Measurements from ENCODE around the gene CD59. TPM values are rescaled to one million over a fixed set of nuclear protein-coding genes. Genes with fewer than 3 reads are reported as not detected.
A peak's percentile ranks its signal among the peaks of the same experiment; 100 is the strongest.

Gene CD59
- 298 and 316 TPM in 2 replicates for total RNA-seq
- polyA plus RNA-seq = 337 and 346 TPM in 2 replicates

- Histone ChIP-seq H3K79me2 (peaks cover 47% of the 10 kb centered on the region), H4K20me1 (ENCODE audit: insufficient read depth, poor library complexity, severe bottlenecking) (peaks cover 21% of the 10 kb centered on the region), H3K27ac (peak within 1 kb of the TSS; percentile 95), H3K9me2 (replicated peaks; ENCODE audit: insufficient read depth) (no peaks in the 10 kb centered on the region), H3K4me1 (ENCODE audit: insufficient read depth) (peaks cover 39% of the 10 kb centered on the region), H2AFZ (peak within 1 kb of the TSS; percentile 60), H3K9me3 (ENCODE audit: low read depth) (no peaks in the 10 kb centered on the region), H3K4me2 (peak within 1 kb of the TSS; percentile 87), H3K27me3 (no peaks in the 10 kb centered on the region), H3K4me3 (peak within 1 kb of the TSS; percentile 73), H3K36me3 (replicated peaks; ENCODE audit: insufficient read depth, low read depth) (no peaks in the 10 kb centered on the region)
- peak; percentile 97 for DNase-seq (ENCODE audit: low spot score)
- 3% methylated on average over 19 of the region's 48 CpGs for WGBS (ENCODE audit: low lambda C conversion rate, missing lambda C conversion rate)
- no peak for TF ChIP-seq CTCF (IDR thresholded peaks at IDR 0.05; ENCODE audit: poor library complexity)
- TF ChIP-seq EZH2phosphoT487 (IDR thresholded peaks at IDR 0.05; ENCODE audit: low read depth, severe bottlenecking, unreplicated experiment) = no peak
- TF ChIP-seq EZH2 (IDR thresholded peaks at IDR 0.05; ENCODE audit: borderline replicate concordance) = no peak
Measured at GRCh38 chr11:33736148-33736812, at the start of gene CD59. CD59 (minus strand) TSS chr11:33736423; CDS start chr11:33722445, 13,978 bp downstream.

- Histone ChIP-seq H2AFZ (no peak overlapping the region), H3K4me3 (no peak overlapping the region), H3K9me3 (ENCODE audit: low read depth) (no peaks in the 10 kb centered on the region), H3K27me3 (peaks cover 9% of the 10 kb centered on the region), H3K36me3 (replicated peaks; ENCODE audit: insufficient read depth, low read depth) (no peaks in the 10 kb centered on the region), H3K4me2 (no peak overlapping the region), H3K4me1 (ENCODE audit: insufficient read depth) (no peaks in the 10 kb centered on the region), H3K79me2 (no peaks in the 10 kb centered on the region), H3K9me2 (replicated peaks; ENCODE audit: insufficient read depth) (no peaks in the 10 kb centered on the region), H3K27ac (no peak overlapping the region), H4K20me1 (ENCODE audit: insufficient read depth, poor library complexity, severe bottlenecking) (no peaks in the 10 kb centered on the region)
- DNase-seq (ENCODE audit: low spot score) = no peak
- 88% methylated on average over 3 of the region's 3 CpGs for WGBS (ENCODE audit: low lambda C conversion rate, missing lambda C conversion rate)
- TF ChIP-seq EZH2phosphoT487 (IDR thresholded peaks at IDR 0.05; ENCODE audit: low read depth, severe bottlenecking, unreplicated experiment) (no peak), EZH2 (IDR thresholded peaks at IDR 0.05; ENCODE audit: borderline replicate concordance) (no peak), CTCF (IDR thresholded peaks at IDR 0.05; ENCODE audit: poor library complexity) (no peak)
Measured at GRCh38 chr11:33785609-33786008, 49.4 kb upstream of the CD59 start.

GRCh38 chr11:33779849-33780528, 43.8 kb upstream of the CD59 start:
- Histone ChIP-seq H3K9me2 (replicated peaks; ENCODE audit: insufficient read depth) (no peaks in the 10 kb centered on the region), H3K79me2 (no peaks in the 10 kb centered on the region), H3K4me2 (no peak overlapping the region), H2AFZ (no peak overlapping the region), H3K9me3 (ENCODE audit: low read depth) (no peaks in the 10 kb centered on the region), H3K4me3 (no peak overlapping the region), H3K4me1 (ENCODE audit: insufficient read depth) (peaks cover 22% of the 10 kb centered on the region), H3K27me3 (peaks cover 9% of the 10 kb centered on the region), H4K20me1 (ENCODE audit: insufficient read depth, poor library complexity, severe bottlenecking) (no peaks in the 10 kb centered on the region), H3K36me3 (replicated peaks; ENCODE audit: insufficient read depth, low read depth) (no peaks in the 10 kb centered on the region), H3K27ac (no peak overlapping the region)
- 41% methylated on average over 7 of the region's 7 CpGs for WGBS (ENCODE audit: low lambda C conversion rate, missing lambda C conversion rate)
- peak; percentile 46 for DNase-seq (ENCODE audit: low spot score)
- no peak for TF ChIP-seq EZH2 (IDR thresholded peaks at IDR 0.05; ENCODE audit: borderline replicate concordance)
- no peak for TF ChIP-seq EZH2phosphoT487 (IDR thresholded peaks at IDR 0.05; ENCODE audit: low read depth, severe bottlenecking, unreplicated experiment)
- TF ChIP-seq CTCF (IDR thresholded peaks at IDR 0.05; ENCODE audit: poor library complexity) = no peak
